Heart left ventricle (tissue), 16 donors: Measurements from ENCODE around the gene LAYN. TPM values are rescaled to one million over a fixed set of nuclear protein-coding genes. Genes with fewer than 3 reads are reported as not detected.

Source experiments
- ATAC-seq, 4 donors: fragments of 200-7000 bp; cut with Tn5 transposase; one replicate each; pipeline ENCODE4 v1.9.1; 2020 to 2022; ENCODE audit warnings: moderate library complexity in 4 of 4, mild to moderate bottlenecking in 3 of 4, moderate number of reproducible peaks in 1 of 4
- DNase-seq, 5 donors: peaks; one replicate each; pipeline ENCODE4 v3.0.0-alpha.2; 2020
- H3K27ac ChIP-seq, 12 donors: fragments of 200-600 bp; sonication (generic) in 4 of 12; one replicate each; pipeline versions ENCODE4 v1.5.0 to v1.8.0; 2016 to 2022; ENCODE audit warnings: mild to moderate bottlenecking in 2 of 12
- H3K27me3 ChIP-seq, 9 donors: fragments of 200-600 bp; sonication (generic) in 2 of 9; one replicate each; pipeline versions ENCODE4 v1.5.1 to v1.8.0; 2016 to 2022; ENCODE audit warnings: mild to moderate bottlenecking in 3 of 9
- H3K36me3 ChIP-seq, 9 donors: fragments of 200-600 bp; sonication (generic) in 2 of 9; one replicate each; pipeline versions ENCODE4 v1.5.0 to v1.8.0; 2018 to 2022; ENCODE audit warnings: mild to moderate bottlenecking in 2 of 9
- H3K4me1 ChIP-seq, 12 donors: fragments of 200-600 bp; sonication (generic) in 4 of 12; one replicate each; pipeline versions ENCODE4 v1.5.0 to v1.8.0; 2016 to 2022; ENCODE audit warnings: mild to moderate bottlenecking in 3 of 12
- H3K4me3 ChIP-seq, 12 donors: fragments of 200-600 bp; sonication (generic) in 4 of 12; one replicate each; pipeline versions ENCODE4 v1.5.0 to v1.8.0; 2017 to 2022; ENCODE audit warnings: mild to moderate bottlenecking in 9 of 12, moderate library complexity in 4 of 12
- H3K9me3 ChIP-seq, 12 donors: fragments of 200-600 bp; sonication (generic) in 4 of 12; one replicate each; pipeline versions ENCODE4 v1.5.0 to v1.8.0; 2016 to 2022; ENCODE audit warnings: mild to moderate bottlenecking in 1 of 12
- CTCF ChIP-seq, 12 donors: fragments of 200-600 bp; sonication (generic) in 4 of 12; IDR thresholded peaks; one replicate each; pipeline versions ENCODE4 v1.5.0 to v1.8.0; 2018 to 2022; ENCODE audit warnings: antibody characterized with exemption in 12 of 12, mild to moderate bottlenecking in 5 of 12
- POLR2A ChIP-seq, 2 donors: fragments of 450-650 bp; IDR thresholded peaks; one replicate each; pipeline ENCODE4 v1.6.1; 2017; ENCODE audit warnings: antibody characterized with exemption in 2 of 2, mild to moderate bottlenecking in 2 of 2, moderate library complexity in 2 of 2
- WGBS, 4 donors: extraction: QIAGEN DNeasy Blood & Tissue Kit in 2 of 4; methylation state at CpG; one replicate each; pipeline versions ENCODE4 v1.1.5 to v1.1.7; 2013 to 2018; 5-methylcytosine and 5-hydroxymethylcytosine counted together
- intact Hi-C, 10 donors: fragments of 100-400 bp; cut with DNase I; formaldehyde crosslinking; loops; one replicate each; pipeline versions ENCODE4 v1.11.1 to v1.14.2; 2022
- polyA plus RNA-seq, 2 donors: library from polyadenylated mRNA; stranded (reverse); fragments of 200-250 nt; gene quantifications; one replicate each; pipeline ENCODE4 v1.2.3, GENCODE V29; 2013
- total RNA-seq, 9 donors: library from RNA; depleted of rRNA in 2 of 9; stranded (reverse); fragments of >200 nt in 2 of 9; fragmentation: NEBNext Ultra II Directional in 3 of 9; extraction: Animal tissue kit (Norgen Biotek cat#: 25700) in 3 of 9; gene quantifications; one replicate each; pipeline versions ENCODE4 v1.1.0 to v1.2.4, GENCODE V29; 2016 to 2023
- donor health status: ischemic (EF 13 %, LVEDD 7.1; RV severe dilation, severe dysfunction).
- donor health status: healthy with polysubstance abuse.
- donor health status: DM: no; HTN: yes; CAD: no.
- donor health status: DM: no; HTN: no; CAD: no.
- donor health status: ischemic (EF 25% LVEDD 6.9; RV normal size, moderate dysfunction).
- donor health status: ischemic (EF 25% LVEDD 5.7; RV mildly dilated, moderate dysfunction).
- donor health status: healthy.
- donor health status: DM: yes; HTN: yes; CAD: no.
- donor health status: ischemic (EF 35%, LVEDD 5.7; RV mildly dilated, moderate dysfunction).
- donor health status: nonischemic (EF 11% LVEDD 7.7; RV severe dilation, severe dysfunction).
- donor health status: DM: yes; HTN: yes; CAD: no.
- donor health status: PGD.
- donor health status: ischemic (EF 29% LVEDD 5.4; RV normal size, mild dysfunction).
- donor health status: nonischemic (EF 23%, LVEDD 6.1; RV moderate dilation, normal function).

LAYN gene
- total and polyA plus RNA-seq, 11 donors = 1.2 to 6.9 (median 2.8) TPM

- Histone ChIP-seq H3K36me3 (no peaks in the 10 kb centered on the region), H3K4me3 (no peak overlapping the region), H3K4me1 (peaks cover 0 to 28% (median 10%) of the 10 kb centered on the region in 12 donors), H3K9me3 (no peaks in the 10 kb centered on the region), H3K27ac (no peak overlapping the region), H3K27me3 (no peaks in the 10 kb centered on the region)
- no peak for ATAC-seq
- intact Hi-C loops = no loop called here
- DNase-seq = no peak
- 71 to 86% (median 80%) methylated on average over 4 of the region's 4 CpGs for whole genome bisulfite sequencing, 4 donors
- TF ChIP-seq POLR2A (IDR thresholded peaks at IDR 0.05) (no peak), CTCF (IDR thresholded peaks at IDR 0.05) (no peak)
Measured at GRCh38 chr11:111577821-111578220, 37.3 kb downstream of the LAYN start.

GRCh38 chr11:111581341-111581740 is 40.8 kb downstream of the LAYN start:
- WGBS, 4 donors = 92 to 98% (median 97%) methylated on average over 1 of the region's 1 CpG
- TF ChIP-seq CTCF (IDR thresholded peaks at IDR 0.05) (no peak), POLR2A (IDR thresholded peaks at IDR 0.05) (no peak)
- intact Hi-C loops = no loop called here
- Histone ChIP-seq H3K27me3 (no peaks in the 10 kb centered on the region), H3K27ac (no peak overlapping the region), H3K9me3 (no peaks in the 10 kb centered on the region), H3K36me3 (no peaks in the 10 kb centered on the region), H3K4me3 (no peak overlapping the region), H3K4me1 (peaks cover 0 to 5% (median 0%) of the 10 kb centered on the region in 12 donors)
- ATAC-seq (no peak), DNase-seq (no peak)

GRCh38 chr11:111582163-111582562 is 41.6 kb downstream of the LAYN start:
- no peak overlapping the region for H3K27ac ChIP-seq
- no peak overlapping the region for H3K4me3 ChIP-seq
- no peaks in the 10 kb centered on the region for H3K36me3 ChIP-seq
- H3K27me3 ChIP-seq = no peaks in the 10 kb centered on the region
- intact Hi-C loops = no loop called here
- no peak for ATAC-seq
- H3K4me1 ChIP-seq = peaks cover 0 to 5% (median 0%) of the 10 kb centered on the region in 12 donors
- no peak for DNase-seq
- H3K9me3 ChIP-seq = no peaks in the 10 kb centered on the region
- TF ChIP-seq POLR2A (IDR thresholded peaks at IDR 0.05) = no peak
- TF ChIP-seq CTCF (IDR thresholded peaks at IDR 0.05) = no peak

- peaks cover 0 to 5% (median 0%) of the 10 kb centered on the region in 12 donors for H3K4me1 ChIP-seq
- TF ChIP-seq POLR2A (IDR thresholded peaks at IDR 0.05) (no peak), CTCF (IDR thresholded peaks at IDR 0.05) (no peak)
- intact Hi-C loops = no loop called here
- H3K36me3 ChIP-seq = no peaks in the 10 kb centered on the region
- 64 to 74% (median 68%) methylated on average over 4 of the region's 4 CpGs for WGBS, 4 donors
- peaks cover 0 to 3% (median 0%) of the 10 kb centered on the region in 12 donors for H3K9me3 ChIP-seq
- no peaks in the 10 kb centered on the region for H3K27me3 ChIP-seq
- DNase-seq = no peak
- no peak overlapping the region for H3K27ac ChIP-seq
- no peak overlapping the region for H3K4me3 ChIP-seq
- no peak for ATAC-seq
Measured at GRCh38 chr11:111582881-111583280, 42.4 kb downstream of the LAYN start.
